ENCODE results near the gene MEG3. TPM values are rescaled to one million over a fixed set of nuclear protein-coding genes. Genes with fewer than 3 reads are reported as not detected.
A peak's percentile ranks its signal among the peaks of the same experiment; 100 is the strongest.

MEG3 gene
- total and polyA plus RNA-seq, 2 of the 8 experiments (the other 6 are each of a cell fraction or from before 2014, with no cell fraction given) = 0.17 to 1.1 TPM

DNA sequence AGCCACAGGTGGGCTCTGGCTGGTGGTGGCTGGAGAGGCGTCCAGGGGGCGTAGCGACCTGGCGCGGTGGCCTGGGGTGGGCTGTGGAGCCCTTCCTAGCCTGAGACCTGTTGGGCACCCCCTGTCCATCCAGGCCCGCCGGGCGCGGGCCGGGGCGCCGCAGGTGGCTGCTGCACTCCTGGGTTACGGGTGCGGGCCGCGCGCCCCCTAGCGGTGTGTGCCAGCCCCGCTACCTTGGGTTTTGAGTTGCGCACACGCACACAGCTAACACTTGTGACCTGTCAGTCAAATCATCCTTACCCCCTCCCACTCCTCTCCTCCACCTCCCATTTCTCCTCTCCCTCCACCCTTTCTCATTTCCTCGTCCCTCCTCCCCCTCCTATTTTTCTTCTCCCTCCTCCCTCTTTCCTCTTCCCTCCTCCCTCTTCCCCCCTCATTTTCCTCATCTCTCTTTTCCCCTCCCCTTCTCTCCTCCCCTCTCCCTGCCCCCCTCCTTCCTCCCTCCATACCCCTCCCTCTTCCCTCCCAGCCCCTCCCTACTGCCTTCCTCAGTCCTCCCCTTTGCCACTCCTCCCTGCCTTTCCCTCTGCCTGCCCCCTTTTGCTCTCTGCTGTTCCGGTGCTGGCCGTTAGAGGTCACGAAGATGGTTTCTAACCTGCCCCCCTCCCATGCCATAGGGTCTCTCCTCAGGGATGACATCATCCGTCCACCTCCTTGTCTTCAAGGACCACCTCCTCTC, 2.3 kb downstream of the MEG3 start:
- no peaks in the 10 kb centered on the region; the same call in 1 of the 2 replicates for H3K23me2 ChIP-seq (ENCODE audit: low read depth, low read length)
- no peak overlapping the region for H4K8ac ChIP-seq (ENCODE audit: extremely low read depth, insufficient read depth, low read length)
- no peak overlapping the region for H3K18ac ChIP-seq (ENCODE audit: extremely low read depth, low read length)
- FAIRE-seq (no peak), DNase-seq (ENCODE audit: low read depth in 1 of 2, low spot score in 2 of 2) (no peak)
- no peaks in the 10 kb centered on the region; a peak in 1 of 8 replicates for H3K36me3 ChIP-seq (ENCODE audit: control insufficient read depth in 2 of 4, insufficient read depth in 4 of 4, low read length in 3 of 4)
- WGBS, 2 experiments (ENCODE audit: extremely low coverage in 1 of 2, insufficient coverage in 1 of 2, insufficient read length in 1 of 2, insufficient replicate concordance in 2 of 2, low coverage in 1 of 2, low lambda C conversion rate in 2 of 2, missing lambda C conversion rate in 1 of 2) = 83 to 86% methylated on average over 1 to 6 of the region's 26 CpGs
- peaks cover 4 to 27% of the 10 kb centered on the region in 2 experiments; a peak in 2 of 4 replicates for H3K9me3 ChIP-seq (ENCODE audit: insufficient read depth in 2 of 2, low read depth in 1 of 2, low read length in 1 of 2)
- H4K20me1 ChIP-seq (replicated peaks in 1 of 2; ENCODE audit: control insufficient read depth in 1 of 2, insufficient read depth in 2 of 2, low read length in 2 of 2) = no peaks in the 10 kb centered on the region
- ChIA-PET CTCF (ENCODE audit: partially characterized antibody) (interaction anchor here (0.7 to 1.4 kb wide), 4 partner anchors 9 to 40 kb away, joined by 3 to 4 read pairs (median 3); no protein-coding TSS in a partner anchor), POLR2A (ENCODE audit: partially characterized antibody) (no interaction called here)
- no peak overlapping the region for H3K4me3 ChIP-seq (ENCODE audit: extremely low read depth in 1 of 4, insufficient read depth in 2 of 4, low read depth in 3 of 4, low read length in 4 of 4)
- no peak overlapping the region for H3K4ac ChIP-seq (replicated peaks; ENCODE audit: insufficient read length, low read depth, low read length)
- H3K4me2 ChIP-seq (ENCODE audit: insufficient read depth in 1 of 2, low read depth in 2 of 2, low read length in 2 of 2) = no peak overlapping the region
- no peak overlapping the region for H3K27ac ChIP-seq (ENCODE audit: low read depth, low read length)
- no peak overlapping the region for H2BK20ac ChIP-seq (ENCODE audit: low read length)
- H3K9ac ChIP-seq (replicated peaks in 1 of 4; ENCODE audit: extremely low read depth in 1 of 4, low read depth in 3 of 4, low read length in 3 of 4) = no peak overlapping the region
- no peak overlapping the region for H2AFZ ChIP-seq (ENCODE audit: low read length)
- no peak overlapping the region for H2AK5ac ChIP-seq (ENCODE audit: low read depth, low read length)
- H3K23ac ChIP-seq (ENCODE audit: insufficient read length) = no peak overlapping the region
- peaks cover 1 to 21% (median 9%) of the 10 kb centered on the region in 4 experiments; a peak in 6 of 7 replicates for H3K4me1 ChIP-seq (replicated peaks in 1 of 4; ENCODE audit: control insufficient read depth in 3 of 4, insufficient read depth in 4 of 4, low read length in 3 of 4)
- H3K56ac ChIP-seq (replicated peaks; ENCODE audit: insufficient read length, low read depth, low read length) = no peak overlapping the region
- no peaks in the 10 kb centered on the region for H3K79me2 ChIP-seq (ENCODE audit: control insufficient read depth in 1 of 2, insufficient read depth in 2 of 2, low read length in 2 of 2)
- no peak overlapping the region for H2BK5ac ChIP-seq (ENCODE audit: low read depth, low read length)
- no peak overlapping the region for H4K91ac ChIP-seq (replicated peaks; ENCODE audit: insufficient read length, low read length)
- peak in 1 of 2 experiments; percentile 37; a peak in 3 of 4 replicates for TF ChIP-seq RAD21 (IDR thresholded peaks at IDR 0.05 in 1 of 2, conservative IDR thresholded peaks at IDR 0.05 in 1 of 2; ENCODE audit: low read depth in 2 of 2, low read length in 2 of 2)
- TF ChIP-seq GABPA (IDR thresholded peaks at IDR 0.05; ENCODE audit: borderline replicate concordance, insufficient read depth, low read length) = 0 out of 2 replicates have a peak, but pooled peaks have one; percentile 57
- TF ChIP-seq, protein P1, sequence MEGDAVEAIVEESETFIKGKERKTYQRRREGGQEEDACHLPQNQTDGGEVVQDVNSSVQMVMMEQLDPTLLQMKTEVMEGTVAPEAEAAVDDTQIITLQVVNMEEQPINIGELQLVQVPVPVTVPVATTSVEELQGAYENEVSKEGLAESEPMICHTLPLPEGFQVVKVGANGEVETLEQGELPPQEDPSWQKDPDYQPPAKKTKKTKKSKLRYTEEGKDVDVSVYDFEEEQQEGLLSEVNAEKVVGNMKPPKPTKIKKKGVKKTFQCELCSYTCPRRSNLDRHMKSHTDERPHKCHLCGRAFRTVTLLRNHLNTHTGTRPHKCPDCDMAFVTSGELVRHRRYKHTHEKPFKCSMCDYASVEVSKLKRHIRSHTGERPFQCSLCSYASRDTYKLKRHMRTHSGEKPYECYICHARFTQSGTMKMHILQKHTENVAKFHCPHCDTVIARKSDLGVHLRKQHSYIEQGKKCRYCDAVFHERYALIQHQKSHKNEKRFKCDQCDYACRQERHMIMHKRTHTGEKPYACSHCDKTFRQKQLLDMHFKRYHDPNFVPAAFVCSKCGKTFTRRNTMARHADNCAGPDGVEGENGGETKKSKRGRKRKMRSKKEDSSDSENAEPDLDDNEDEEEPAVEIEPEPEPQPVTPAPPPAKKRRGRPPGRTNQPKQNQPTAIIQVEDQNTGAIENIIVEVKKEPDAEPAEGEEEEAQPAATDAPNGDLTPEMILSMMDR (IDR thresholded peaks at IDR 0.05; ENCODE audit: control extremely low read depth in 1 of 3, insufficient read depth in 1 of 3, low read depth in 1 of 3, low read length in 3 of 3) = peak; percentile 22 to 39 (median 30); a peak in 2 of 4 replicates
- no peak for TF ChIP-seq CHD2 (IDR thresholded peaks at IDR 0.05; ENCODE audit: low read length)
- TF ChIP-seq TAF1 (IDR thresholded peaks at IDR 0.05; ENCODE audit: low read depth, low read length) = no peak
- H4K5ac ChIP-seq (ENCODE audit: insufficient read length, low read depth, low read length) = no peak overlapping the region
- no peak overlapping the region for H2BK120ac ChIP-seq (replicated peaks; ENCODE audit: low read depth, low read length)
- H3K79me1 ChIP-seq (ENCODE audit: low read depth, low read length) = no peaks in the 10 kb centered on the region
- H3K14ac ChIP-seq (ENCODE audit: insufficient read length) = no peak overlapping the region
- H3K27me3 ChIP-seq (replicated peaks in 1 of 4; ENCODE audit: control insufficient read depth in 3 of 4, extremely low read depth in 1 of 4, insufficient read depth in 3 of 4, low read length in 3 of 4) = no peaks in the 10 kb centered on the region; a peak in 1 of 7 replicates
- H2BK12ac ChIP-seq (ENCODE audit: low read depth, low read length) = no peak overlapping the region
- no peak overlapping the region for H2BK15ac ChIP-seq (ENCODE audit: low read length)

All from H1 (cell line).